ENCODE results near the gene PDE4D.

PDE4D gene

GRCh38 chr5:59034498-59035186 is 858.9 kb downstream of the PDE4D start:
- peak; percentile 42 for DNase-seq (ENCODE audit: low spot score)
- TF ChIP-seq CTCF (IDR thresholded peaks at IDR 0.05; ENCODE audit: extremely low read depth, missing control alignments): no peak

- no peak for TF ChIP-seq CTCF (IDR thresholded peaks at IDR 0.05; ENCODE audit: extremely low read depth, missing control alignments)
- no peak for DNase-seq (ENCODE audit: low spot score)
Measured at GRCh38 chr5:59027145-59027907, 866.2 kb downstream of the PDE4D start.

GRCh38 chr5:59025734-59026133 is 867.8 kb downstream of the PDE4D start:
- TF ChIP-seq CTCF (IDR thresholded peaks at IDR 0.05; ENCODE audit: extremely low read depth, missing control alignments): no peak
- DNase-seq (ENCODE audit: low spot score): no peak

- TF ChIP-seq CTCF (IDR thresholded peaks at IDR 0.05; ENCODE audit: extremely low read depth, missing control alignments): no peak
- no peak for DNase-seq (ENCODE audit: low spot score)
Measured at GRCh38 chr5:59021837-59022514, 871.5 kb downstream of the PDE4D start.

- no peak for DNase-seq (ENCODE audit: low spot score)
- no peak for TF ChIP-seq CTCF (IDR thresholded peaks at IDR 0.05; ENCODE audit: extremely low read depth, missing control alignments)
Measured at GRCh38 chr5:59021286-59021673, 872.2 kb downstream of the PDE4D start.

- TF ChIP-seq CTCF (IDR thresholded peaks at IDR 0.05; ENCODE audit: extremely low read depth, missing control alignments): no peak
- no peak for DNase-seq (ENCODE audit: low spot score)
Measured at GRCh38 chr5:59020611-59021285, 872.8 kb downstream of the PDE4D start.

Data from GM20000 (cell line).